Spleen (tissue), 11 donors: ENCODE measurements around the gene ACSL5. TPM values are rescaled to one million over a fixed set of nuclear protein-coding genes. Genes with fewer than 3 reads are reported as not detected.
"Not testable (repeated sequence)": the region's sequence is repeated elsewhere in the genome, so short reads cannot be mapped to it uniquely, and the experiment has no call there.

Experiments used
- DNase-seq: peaks from one replicate; pipeline ENCODE4 v3.0.0-alpha.2; 2020
- H3K27ac ChIP-seq, 8 donors: fragments of 200-600 bp; sonication (generic) in 7 of 8; 1 replicate in 4 of 8; 2 replicates in 4 of 8; pipeline versions ENCODE4 v1.5.0 to v1.8.0; 2016 to 2021; ENCODE audit warnings: inconsistent platforms in 4 of 8, mild to moderate bottlenecking in 4 of 8, moderate library complexity in 1 of 8
- H3K27me3 ChIP-seq, 7 donors: fragments of 200-600 bp; sonication (generic) in 6 of 7; replicated peaks in 1 of 7; 1 replicate in 4 of 7; 2 replicates in 3 of 7; pipeline versions ENCODE4 v1.5.0 to v1.8.0; 2016 to 2021; ENCODE audit warnings: inconsistent platforms in 3 of 7, mild to moderate bottlenecking in 1 of 7
- H3K36me3 ChIP-seq, 6 donors: fragments of 200-600 bp; sonication (generic) in 5 of 6; 1 replicate in 4 of 6; 2 replicates in 2 of 6; pipeline versions ENCODE4 v1.5.0 to v1.8.0; 2016 to 2021; ENCODE audit warnings: inconsistent platforms in 2 of 6
- H3K4me1 ChIP-seq, 6 donors: fragments of 200-600 bp; sonication (generic) in 5 of 6; 1 replicate in 3 of 6; 2 replicates in 3 of 6; pipeline versions ENCODE4 v1.5.0 to v1.8.0; 2016 to 2021; ENCODE audit warnings: inconsistent platforms in 3 of 6
- H3K4me3 ChIP-seq, 8 donors: fragments of 200-600 bp; sonication (generic) in 7 of 8; 1 replicate in 4 of 8; 2 replicates in 4 of 8; pipeline versions ENCODE4 v1.5.0 to v1.8.0; 2016 to 2021; ENCODE audit warnings: inconsistent platforms in 4 of 8, mild to moderate bottlenecking in 4 of 8, moderate library complexity in 2 of 8
- H3K9me3 ChIP-seq, 8 donors: fragments of 200-600 bp; sonication (generic) in 7 of 8; 1 replicate in 4 of 8; 2 replicates in 4 of 8; pipeline versions ENCODE4 v1.5.0 to v1.8.0; 2016 to 2021; ENCODE audit warnings: inconsistent platforms in 4 of 8
- CTCF ChIP-seq, 11 experiments: fragments of 200-600 bp in 7 of 11; fragments of 450-650 bp in 4 of 11; sonication (generic) in 4 of 11; IDR thresholded peaks in 8 of 11; conservative IDR thresholded peaks in 3 of 11; 1 replicate in 7 of 11; 2 replicates in 4 of 11; pipeline versions ENCODE4 v1.4.0 to v1.8.0; 2016 to 2021; ENCODE audit warnings: antibody characterized with exemption in 11 of 11, inconsistent platforms in 4 of 11, mild to moderate bottlenecking in 1 of 11
- POLR2A ChIP-seq, 3 donors: fragments of 450-650 bp; IDR thresholded peaks; one replicate each; pipeline ENCODE4 v1.5.1; 2017; ENCODE audit warnings: antibody characterized with exemption in 3 of 3, mild to moderate bottlenecking in 1 of 3
- POLR2AphosphoS5 ChIP-seq, 3 donors: sonication (generic); formaldehyde crosslinking; IDR thresholded peaks; one replicate each; pipeline ENCODE4 v1.5.1; 2017; ENCODE audit warnings: antibody characterized with exemption in 3 of 3
- WGBS, 5 donors: extraction: QIAGEN DNeasy Blood & Tissue Kit in 3 of 5; methylation state at CpG; one replicate each; pipeline versions ENCODE4 v1.1.5 to v1.1.7; 2013 to 2018; 5-methylcytosine and 5-hydroxymethylcytosine counted together
- intact Hi-C: fragments of 100-400 bp; cut with DNase I; formaldehyde crosslinking; loops from one replicate; pipeline ENCODE4 v1.15.0; 2023; ENCODE audit warnings: low total_unique reads
- polyA plus RNA-seq, 3 donors: library from polyadenylated mRNA; stranded (reverse); fragments of 200-250 nt; gene quantifications; one replicate each; pipeline ENCODE4 v1.2.1, GENCODE V29; 2013
- total RNA-seq, 7 donors: library from RNA; depleted of rRNA in 3 of 7; stranded (reverse); fragments of >200 nt in 3 of 7; fragmentation: NEBNext Ultra II Directional in 4 of 7; extraction: Animal tissue kit (Norgen Biotek cat#: 25700) in 4 of 7; gene quantifications; one replicate each; pipeline versions ENCODE4 v1.1.0 to v1.2.1, GENCODE V29; 2016 to 2021
- donor health status: healthy with polysubstance abuse.
- donor health status: DM: no; HTN: no; CAD: no; lungs with moderate emphysema.
- donor health status: DM: no; HTN: no; CAD: no.
- donor health status: Bipolar disorder and iron deficiency.
- donor health status: healthy.
- donor health status: DM: no; HTN: no; CAD: no.
- donor health status: DM: yes; HTN: yes; CAD: no.

Gene ACSL5
- total and polyA plus RNA-seq, 10 donors = 18.6 to 49.4 (median 42.8) TPM

GRCh38 chr10:112365451-112365850 lies 8.5 kb upstream of the ACSL5 start:
- intact Hi-C loops = no loop called here
- Histone ChIP-seq H3K27me3 (no peaks in the 10 kb centered on the region), H3K4me1 (peaks cover 3 to 39% (median 20%) of the 10 kb centered on the region in 6 donors), H3K9me3 (no peaks in the 10 kb centered on the region), H3K4me3 (no peak overlapping the region), H3K36me3 (no peaks in the 10 kb centered on the region), H3K27ac (no peak overlapping the region)
- WGBS, 5 donors = 90 to 97% (median 93%) methylated on average over 6 of the region's 6 CpGs
- TF ChIP-seq POLR2A (IDR thresholded peaks at IDR 0.05) = no peak
- no peak for TF ChIP-seq CTCF (IDR thresholded peaks at IDR 0.05 in 8 of 11, conservative IDR thresholded peaks at IDR 0.05 in 3 of 11)
- TF ChIP-seq POLR2AphosphoS5 (IDR thresholded peaks at IDR 0.05) = no peak
- no peak for DNase-seq

GRCh38 chr10:112366992-112367391 lies 6.9 kb upstream of the ACSL5 start:
- Histone ChIP-seq H3K9me3 (no peaks in the 10 kb centered on the region), H3K4me1 (peaks cover 3 to 26% (median 11%) of the 10 kb centered on the region in 6 donors), H3K27ac (no peak overlapping the region), H3K4me3 (no peak overlapping the region), H3K27me3 (no peaks in the 10 kb centered on the region), H3K36me3 (no peaks in the 10 kb centered on the region)
- no peak for DNase-seq
- no peak for TF ChIP-seq POLR2A (IDR thresholded peaks at IDR 0.05)
- intact Hi-C loops = no loop called here
- 85 to 95% (median 89%) methylated on average over 3 of the region's 3 CpGs for WGBS, 5 donors

- no peak overlapping the region for H3K4me3 ChIP-seq
- H3K27me3 ChIP-seq = no peaks in the 10 kb centered on the region
- TF ChIP-seq POLR2AphosphoS5 (IDR thresholded peaks at IDR 0.05) = no peak
- no peak for TF ChIP-seq CTCF (IDR thresholded peaks at IDR 0.05 in 8 of 11, conservative IDR thresholded peaks at IDR 0.05 in 3 of 11)
- TF ChIP-seq POLR2A (IDR thresholded peaks at IDR 0.05) = no peak
- no peaks in the 10 kb centered on the region for H3K9me3 ChIP-seq
- no peak overlapping the region for H3K27ac ChIP-seq
- intact Hi-C loops = no loop called here
- peaks cover 2 to 21% (median 7%) of the 10 kb centered on the region in 6 donors for H3K4me1 ChIP-seq
- no peaks in the 10 kb centered on the region for H3K36me3 ChIP-seq
- 94 to 96% (median 95%) methylated on average over 4 of the region's 4 CpGs for WGBS, 5 donors
- no peak for DNase-seq
Observed at GRCh38 chr10:112367516-112367915, 6.4 kb upstream of the ACSL5 start.

GRCh38 chr10:112369495-112370423 lies 4.2 kb upstream of the ACSL5 start:
- H3K27ac ChIP-seq = peak overlapping the region in 5 of 8 donors; percentile 38 to 83 (median 61)
- intact Hi-C loops = no loop called here
- 86 to 95% (median 88%) methylated on average over 11 to 40 of the region's 40 CpGs for WGBS, 5 donors

GRCh38 chr10:112370424-112370819 lies 3.5 kb upstream of the ACSL5 start:
- Histone ChIP-seq H3K9me3 (no peaks in the 10 kb centered on the region), H3K36me3 (no peaks in the 10 kb centered on the region), H3K4me1 (peaks cover 6 to 32% (median 16%) of the 10 kb centered on the region in 6 donors), H3K27ac (peak overlapping the region in 1 of 8 donors; percentile 66), H3K27me3 (no peaks in the 10 kb centered on the region), H3K4me3 (no peak overlapping the region)
- TF ChIP-seq POLR2AphosphoS5 (IDR thresholded peaks at IDR 0.05) (no peak), POLR2A (IDR thresholded peaks at IDR 0.05) (no peak), CTCF (IDR thresholded peaks at IDR 0.05 in 8 of 11, conservative IDR thresholded peaks at IDR 0.05 in 3 of 11) (no peak)
- intact Hi-C loops = no loop called here
- 93 to 100% (median 97%) methylated on average over 2 to 15 of the region's 15 CpGs for WGBS, 5 donors
- peak; percentile 75 for DNase-seq

More at GRCh38 chr10:112369495-112370423, 4.2 kb upstream of the ACSL5 start:
- peak; percentile 85 for DNase-seq
- Histone ChIP-seq H3K27me3 (no peaks in the 10 kb centered on the region), H3K36me3 (no peaks in the 10 kb centered on the region), H3K9me3 (no peaks in the 10 kb centered on the region), H3K4me3 (peak overlapping the region in 1 of 8 donors; percentile 21), H3K4me1 (peaks cover 4 to 25% (median 10%) of the 10 kb centered on the region in 6 donors)
- TF ChIP-seq POLR2AphosphoS5 (IDR thresholded peaks at IDR 0.05) (peak in 2 of 3 donors; percentile 46 to 54), POLR2A (IDR thresholded peaks at IDR 0.05) (no peak)

GRCh38 chr10:112371326-112371725 lies 2.6 kb upstream of the ACSL5 start:
- 86 to 97% (median 95%) methylated on average over 6 to 13 of the region's 13 CpGs for WGBS, 5 donors
- H3K4me3 ChIP-seq, H3K27me3 ChIP-seq, DNase-seq, H3K36me3 ChIP-seq, intact Hi-C loops, H3K27ac ChIP-seq, H3K9me3 ChIP-seq: not testable (repeated sequence)
- H3K4me1 ChIP-seq = peaks cover 6 to 40% (median 21%) of the 10 kb centered on the region in 6 donors

GRCh38 chr10:112372182-112372810 lies 1.6 kb upstream of the ACSL5 start:
- H3K4me3 ChIP-seq, DNase-seq, intact Hi-C loops, H3K27me3 ChIP-seq, H3K9me3 ChIP-seq, H3K27ac ChIP-seq, H3K36me3 ChIP-seq: not testable (repeated sequence)
- 90 to 94% (median 93%) methylated on average over 11 of the region's 11 CpGs for WGBS, 5 donors
- peaks cover 12 to 49% (median 31%) of the 10 kb centered on the region in 6 donors for H3K4me1 ChIP-seq
